Left colon (tissue), 2 donors: ENCODE results near the gene CDH18. TPM values are rescaled to one million over a fixed set of nuclear protein-coding genes. Genes with fewer than 3 reads are reported as not detected.

Experiments
- ATAC-seq: fragments of 200-7000 bp; cut with Tn5 transposase; one replicate; pipeline ENCODE4 v1.9.1; 2020; ENCODE audit warnings: mild to moderate bottlenecking, moderate library complexity
- DNase-seq, 2 donors: peaks; one replicate each; pipeline ENCODE4 v3.0.0-alpha.2; 2020
- intact Hi-C, 2 donors: fragments of 100-400 bp; cut with DNase I in 1 of 2; cut with micrococcal nuclease in 1 of 2; formaldehyde crosslinking; loops; one replicate each; pipeline versions ENCODE4 v1.11.2 to v1.14.0; 2022; cut with DNase I, micrococcal nuclease
- total RNA-seq, 2 donors: library from RNA; stranded (reverse); fragmentation: NEBNext Ultra II Directional; extraction: Animal tissue kit (Norgen Biotek cat#: 25700); gene quantifications; one replicate each; pipeline ENCODE4 v1.2.1, GENCODE V29; 2021
- donor health status: DM: no; HTN: no; CAD: no.
- donor health status: DM: yes; HTN: yes; CAD: no.

CDH18 gene
- total RNA-seq, 2 donors from 2014 or later, result not detected

- DNase-seq, result no peak
- intact Hi-C loops, result no loop called here
- ATAC-seq, result no peak
These were observed 311.1 kb downstream of the CDH18 start for GRCh38 chr5:19676895-19677294.

GRCh38 chr5:19660679-19661078 lies 327.3 kb downstream of the CDH18 start:
- no peak for ATAC-seq
- intact Hi-C loops, result no loop called here

GRCh38 chr5:19655627-19656026 lies 332.4 kb downstream of the CDH18 start:
- ATAC-seq (no peak), DNase-seq (no peak)
- intact Hi-C loops, result no loop called here

More at GRCh38 chr5:19660679-19661078, 327.3 kb downstream of the CDH18 start:
- no peak for DNase-seq

GRCh38 chr5:19638461-19638860 lies 349.5 kb downstream of the CDH18 start:
- ATAC-seq, result no peak
- no peak for DNase-seq
- intact Hi-C loops, result no loop called here

GRCh38 chr5:19630876-19631275 lies 357.1 kb downstream of the CDH18 start:
- intact Hi-C loops, result no loop called here
- no peak for ATAC-seq
- no peak for DNase-seq

- intact Hi-C loops, result no loop called here
- no peak for DNase-seq
- no peak for ATAC-seq
These were observed 361.8 kb downstream of the CDH18 start for GRCh38 chr5:19626211-19626610.

- DNase-seq (no peak), ATAC-seq (no peak)
- intact Hi-C loops, result no loop called here
These were observed 362.4 kb downstream of the CDH18 start for GRCh38 chr5:19625562-19625961.

- DNase-seq, result no peak
- intact Hi-C loops, result no loop called here
- no peak for ATAC-seq
These were observed 368.4 kb downstream of the CDH18 start for GRCh38 chr5:19619571-19619970.

GRCh38 chr5:19616701-19617215 lies 371.2 kb downstream of the CDH18 start:
- no peak for ATAC-seq
- intact Hi-C loops, result no loop called here

GRCh38 chr5:19615661-19616060 lies 372.3 kb downstream of the CDH18 start:
- intact Hi-C loops, result no loop called here
- no peak for DNase-seq
- no peak for ATAC-seq

More at GRCh38 chr5:19616701-19617215, 371.2 kb downstream of the CDH18 start:
- DNase-seq, result no peak

GRCh38 chr5:19615071-19615470 lies 372.9 kb downstream of the CDH18 start:
- ATAC-seq, result no peak
- intact Hi-C loops, result no loop called here
- no peak for DNase-seq

- DNase-seq (no peak), ATAC-seq (no peak)
- intact Hi-C loops, result no loop called here
These were observed 379.5 kb downstream of the CDH18 start for GRCh38 chr5:19608444-19609002.

GRCh38 chr5:19605846-19606407 lies 382.1 kb downstream of the CDH18 start:
- DNase-seq, result no peak
- intact Hi-C loops, result no loop called here
- ATAC-seq, result no peak

GRCh38 chr5:19584131-19584530 lies 403.9 kb downstream of the CDH18 start:
- intact Hi-C loops, result no loop called here
- no peak for DNase-seq
- no peak for ATAC-seq

- intact Hi-C loops, result no loop called here
- no peak for ATAC-seq
- DNase-seq, result no peak
These were observed 410.1 kb downstream of the CDH18 start for GRCh38 chr5:19577882-19578281.

- ATAC-seq, result no peak
- intact Hi-C loops, result no loop called here
These were observed 420.0 kb downstream of the CDH18 start for GRCh38 chr5:19568004-19568403.

GRCh38 chr5:19565466-19565865 lies 422.5 kb downstream of the CDH18 start:
- no peak for DNase-seq
- intact Hi-C loops, result no loop called here
- ATAC-seq, result no peak

More at GRCh38 chr5:19568004-19568403, 420.0 kb downstream of the CDH18 start:
- no peak for DNase-seq

- intact Hi-C loops, result no loop called here
- DNase-seq, result no peak
- no peak for ATAC-seq
These were observed 424.0 kb downstream of the CDH18 start for GRCh38 chr5:19564036-19564435.

GRCh38 chr5:19555876-19556275 lies 432.1 kb downstream of the CDH18 start:
- intact Hi-C loops, result no loop called here
- no peak for ATAC-seq
- DNase-seq, result no peak

GRCh38 chr5:19555436-19555835 lies 432.6 kb downstream of the CDH18 start:
- DNase-seq, result no peak
- no peak for ATAC-seq
- intact Hi-C loops, result no loop called here

- intact Hi-C loops, result no loop called here
- ATAC-seq (no peak), DNase-seq (no peak)
These were observed 433.5 kb downstream of the CDH18 start for GRCh38 chr5:19554524-19554923.
